Hematopoietic multipotent progenitor cell treated with erythropoietin and hydrocortisone succinate and interleukin-3 and kit ligand, for 15 days (in vitro differentiated cells): ENCODE measurements around the gene MGA.
"Not testable (repeated sequence)": the region's sequence is repeated elsewhere in the genome, so short reads cannot be mapped to it uniquely, and the experiment has no call there.

Experiments
- DNase-seq: peaks from one replicate; pipeline ENCODE4 v3.0.0-alpha.2; 2015; ENCODE audit warnings: low spot score

Gene MGA

DNA sequence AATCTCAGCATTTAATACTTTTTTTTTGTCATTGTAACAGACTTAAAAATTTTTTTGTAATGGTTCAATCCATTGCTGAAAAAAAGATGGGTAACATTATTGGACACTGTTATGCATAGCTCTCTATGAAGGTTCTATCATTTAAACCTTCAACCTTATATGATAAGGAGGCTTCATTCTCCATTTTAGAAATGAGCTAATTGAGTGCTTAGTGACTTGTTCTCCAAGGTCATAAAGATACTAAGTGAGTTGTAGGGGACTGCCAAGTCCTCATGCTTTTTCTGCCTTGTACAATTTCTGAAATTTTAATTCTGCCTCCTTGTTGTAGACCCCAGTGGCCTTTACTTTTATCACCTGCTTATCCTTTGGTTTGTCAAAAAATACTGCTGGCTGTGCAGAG is 56.7 kb downstream of the MGA start:
- DNase-seq: no peak

DNA sequence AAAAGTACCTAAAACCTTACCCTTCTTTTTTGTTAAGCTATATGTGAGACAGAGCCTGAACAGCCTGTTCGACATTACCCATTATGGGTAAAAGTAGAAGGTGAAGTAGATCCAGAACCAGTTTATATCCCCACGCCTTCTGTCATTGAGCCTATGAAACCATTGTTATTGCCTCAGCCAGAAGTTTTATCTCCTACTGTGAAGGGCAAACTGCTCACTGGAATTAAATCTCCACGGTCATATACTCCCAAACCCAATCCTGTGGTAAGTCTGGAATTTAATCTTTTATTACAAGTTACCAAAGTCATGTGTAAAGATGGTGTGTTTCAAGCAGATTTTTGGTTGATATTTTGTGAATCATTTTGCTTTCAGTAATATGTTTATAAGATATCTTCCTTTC is 66.9 kb downstream of the MGA start:
- no peak for DNase-seq

DNA sequence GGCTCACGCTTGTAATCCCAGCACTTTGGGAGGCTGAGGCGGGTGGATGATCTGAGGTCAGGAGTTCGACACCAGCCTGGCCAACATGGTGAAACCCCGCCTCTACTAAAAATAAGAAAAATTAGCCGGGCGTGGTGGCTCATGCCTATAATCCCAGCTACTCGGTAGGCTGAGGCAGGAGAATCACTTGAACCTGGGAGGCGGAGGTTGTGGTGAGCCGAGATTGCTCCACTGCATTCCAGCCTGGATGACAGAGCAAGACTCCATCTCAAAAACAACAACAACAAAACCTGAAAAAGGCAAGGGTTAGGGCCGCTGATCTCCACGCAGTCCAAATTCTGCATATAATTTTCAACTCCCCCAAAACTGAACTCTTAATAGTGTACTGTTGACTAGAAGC is 67.9 kb downstream of the MGA start:
- not testable (repeated sequence) for DNase-seq

DNA sequence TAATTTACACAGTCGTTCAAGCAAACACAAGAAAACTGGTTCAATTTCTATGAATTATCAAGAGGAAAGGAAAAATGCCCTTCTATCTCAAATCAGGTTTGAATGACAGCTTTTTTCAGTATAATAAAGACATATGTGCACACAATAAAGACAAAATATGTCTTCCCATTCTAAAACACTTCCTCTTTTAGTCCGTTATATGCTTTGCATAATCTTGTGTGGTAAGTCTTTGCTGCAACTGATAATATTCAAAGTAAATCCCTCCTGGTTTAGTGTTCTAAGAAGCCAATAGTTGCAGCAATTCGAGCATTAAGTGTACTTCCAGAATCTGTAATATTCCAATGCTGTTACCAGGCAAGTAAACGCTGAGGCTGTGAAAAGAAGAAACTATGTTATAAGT is 70.3 kb downstream of the MGA start:
- DNase-seq: no peak

DNA sequence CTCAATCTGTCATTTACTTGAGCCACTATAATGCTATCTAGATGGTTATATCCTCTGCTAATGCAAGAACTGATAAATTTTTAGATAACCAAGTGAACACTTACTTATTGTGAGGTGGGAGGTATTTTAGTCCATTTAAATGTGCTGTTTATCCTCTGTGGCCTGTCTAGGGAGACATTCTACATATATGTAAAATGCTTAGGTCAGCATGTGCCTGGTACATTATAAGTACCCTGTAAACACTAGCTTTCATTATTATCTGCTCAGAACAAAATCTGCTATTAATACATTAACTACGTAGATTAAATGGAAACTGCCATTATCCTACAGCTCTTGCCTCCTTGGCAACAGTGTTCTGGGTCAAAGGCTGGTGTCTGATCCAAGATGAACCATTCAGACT is 72.3 kb downstream of the MGA start:
- no peak for DNase-seq

DNA sequence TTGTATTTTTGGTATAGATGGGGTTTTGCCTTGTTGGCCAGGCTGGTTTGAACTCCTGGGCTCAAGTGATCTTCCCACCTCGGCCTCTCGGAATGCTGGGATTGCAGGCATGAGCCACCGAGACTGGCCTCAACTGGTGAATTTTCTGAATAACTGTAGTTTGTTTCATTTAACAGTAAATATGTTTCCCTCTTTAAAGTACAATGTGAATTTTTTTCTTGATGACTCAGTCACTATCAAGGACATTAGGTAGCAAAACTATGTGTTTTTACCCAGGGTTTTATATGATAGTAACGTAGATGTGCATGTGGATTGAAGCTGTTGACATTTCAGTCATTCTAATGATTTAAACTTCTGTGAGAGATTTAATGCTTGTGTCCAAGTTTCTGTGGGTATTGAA is 73.9 kb downstream of the MGA start:
- no peak for DNase-seq

DNA sequence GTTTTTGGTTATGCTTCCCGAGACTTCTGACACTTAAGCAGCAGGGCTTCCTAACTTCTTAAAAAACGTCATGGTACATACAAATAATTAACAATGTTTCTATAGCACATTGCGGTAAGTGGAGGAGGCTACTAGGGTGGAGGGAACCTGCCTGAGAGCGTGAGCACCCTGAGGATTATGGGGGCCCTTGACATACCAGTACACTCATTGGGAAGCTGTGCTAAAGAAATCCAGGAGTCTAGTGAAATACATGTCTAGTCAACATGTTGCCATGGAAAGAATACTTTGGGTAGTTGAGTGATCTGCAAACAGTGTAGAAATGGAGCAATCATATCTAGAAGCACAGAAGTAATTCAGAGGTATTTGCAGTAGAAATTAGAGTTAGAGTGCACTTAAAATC is 74.8 kb downstream of the MGA start:
- no peak for DNase-seq

DNA sequence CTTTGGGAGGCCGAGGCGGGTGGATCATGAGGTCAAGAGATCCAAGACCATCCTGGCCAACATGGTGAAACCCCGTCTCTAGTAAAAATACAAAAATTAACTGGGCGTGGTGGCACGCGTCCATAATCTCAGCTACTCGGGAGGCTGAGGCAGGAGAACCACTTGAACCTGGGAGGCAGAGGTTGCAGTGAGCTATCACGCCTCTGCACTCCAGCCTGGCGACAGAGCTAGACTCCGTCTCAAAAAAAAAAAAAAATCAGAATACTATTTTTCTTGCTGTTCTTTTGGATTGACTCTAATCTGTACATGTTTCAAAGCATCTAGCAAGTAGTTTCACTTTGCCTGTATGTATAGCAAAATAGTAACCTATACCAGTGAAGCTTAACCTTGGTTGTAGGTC is 75.3 kb downstream of the MGA start:
- not testable (repeated sequence) for DNase-seq

DNA sequence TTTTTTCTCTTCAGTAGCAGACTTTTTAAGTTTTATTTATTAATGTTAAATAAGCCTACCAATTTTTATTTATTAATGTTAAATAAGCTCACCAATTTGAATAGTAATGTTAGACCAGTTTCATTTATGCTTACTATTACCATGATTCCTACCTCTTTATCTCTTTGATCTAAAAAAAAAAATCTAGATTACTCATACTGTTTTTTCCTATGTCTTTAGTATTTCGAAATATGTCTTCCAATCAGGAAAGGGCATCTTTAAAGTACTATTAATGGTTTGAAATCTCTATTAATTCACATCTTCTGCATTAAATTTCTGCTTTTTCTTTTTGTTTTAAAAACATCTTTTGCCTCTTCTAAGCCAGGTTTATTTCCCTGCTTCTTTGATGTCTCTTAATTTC is 86.6 kb downstream of the MGA start:
- no peak for DNase-seq

DNA sequence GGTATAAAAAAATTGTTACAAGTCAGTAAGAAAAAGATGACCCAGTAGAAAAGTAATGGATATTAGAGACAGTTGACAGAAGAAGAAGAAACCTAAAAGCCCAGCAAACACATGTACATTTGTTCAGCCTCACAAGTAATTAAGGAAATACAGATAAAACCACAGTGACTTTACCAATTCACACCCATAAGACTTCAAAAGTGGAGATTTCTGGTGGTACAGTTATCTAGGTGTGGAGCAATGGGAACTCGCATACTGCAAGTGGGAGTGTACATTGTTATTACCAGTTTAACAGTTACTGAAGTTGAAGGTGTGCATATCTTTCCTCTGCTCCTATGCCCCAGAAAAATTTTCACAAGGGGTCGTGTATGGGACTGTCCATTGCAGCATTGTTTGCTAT is 96.0 kb downstream of the MGA start:
- DNase-seq: no peak

DNA sequence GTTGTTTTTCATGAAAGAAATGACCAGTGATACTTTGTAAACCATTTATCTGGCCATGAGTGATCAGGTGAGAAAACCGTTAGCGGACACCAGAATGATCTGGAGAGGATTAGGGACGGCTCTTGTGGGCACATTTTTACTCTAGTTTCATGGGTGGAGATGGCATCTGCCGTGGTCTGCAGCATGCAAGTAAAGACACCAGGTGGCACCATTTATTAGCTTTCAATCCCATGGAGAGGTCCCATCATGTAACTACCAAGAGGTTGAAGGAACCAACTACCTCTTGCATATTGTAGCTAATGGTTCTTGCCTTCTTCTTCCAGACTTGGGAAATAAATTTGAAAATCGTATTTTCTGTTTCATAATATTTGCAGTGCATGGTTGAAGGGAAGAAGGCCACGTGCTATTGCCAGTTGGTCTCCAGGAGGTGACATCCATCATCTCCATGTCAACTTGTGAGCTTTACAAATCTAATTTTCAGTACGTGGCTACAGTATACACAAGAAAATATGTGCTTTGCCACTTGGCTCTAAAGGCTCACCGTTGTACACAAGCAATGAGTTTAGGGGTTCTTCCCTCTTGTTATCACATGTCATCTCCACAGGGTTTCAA is 112.6 kb downstream of the MGA start:
- DNase-seq: peak; percentile 76

DNA sequence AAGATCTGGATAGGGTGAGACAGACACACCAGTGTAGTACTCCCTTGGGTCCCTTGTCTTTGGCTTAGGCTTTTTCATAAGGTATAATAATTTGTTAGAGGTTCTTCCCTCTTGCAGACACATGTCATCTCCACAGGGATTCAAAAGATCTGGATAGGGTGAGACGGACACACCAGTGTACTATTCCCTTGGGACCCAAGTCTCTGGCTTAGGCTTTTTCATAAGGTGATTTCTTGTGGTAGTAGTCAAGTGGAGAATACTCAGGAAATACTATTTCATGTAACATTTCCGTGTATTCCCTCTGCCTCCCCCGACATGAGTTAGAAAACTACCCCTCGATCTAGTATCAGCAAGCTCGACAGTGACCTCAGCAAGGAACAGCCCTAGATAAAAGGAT is 113.1 kb downstream of the MGA start:
- DNase-seq: no peak

DNA sequence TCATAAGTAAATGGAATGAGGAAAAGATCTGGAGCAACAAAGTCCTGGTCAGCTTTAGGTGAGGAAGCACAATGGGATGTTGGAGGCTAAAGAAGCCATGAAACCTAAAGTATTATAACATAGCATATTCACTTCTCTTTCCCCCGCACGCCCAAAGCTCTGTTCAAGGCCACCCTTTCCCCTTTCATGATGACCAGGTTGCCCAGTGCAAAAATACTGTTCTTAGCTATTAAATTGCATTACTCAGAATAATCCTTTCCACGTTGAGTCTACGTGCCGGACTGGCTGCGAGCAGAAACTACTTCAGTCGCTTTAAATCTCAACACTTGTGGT is 113.5 kb downstream of the MGA start:
- DNase-seq: no peak

DNA sequence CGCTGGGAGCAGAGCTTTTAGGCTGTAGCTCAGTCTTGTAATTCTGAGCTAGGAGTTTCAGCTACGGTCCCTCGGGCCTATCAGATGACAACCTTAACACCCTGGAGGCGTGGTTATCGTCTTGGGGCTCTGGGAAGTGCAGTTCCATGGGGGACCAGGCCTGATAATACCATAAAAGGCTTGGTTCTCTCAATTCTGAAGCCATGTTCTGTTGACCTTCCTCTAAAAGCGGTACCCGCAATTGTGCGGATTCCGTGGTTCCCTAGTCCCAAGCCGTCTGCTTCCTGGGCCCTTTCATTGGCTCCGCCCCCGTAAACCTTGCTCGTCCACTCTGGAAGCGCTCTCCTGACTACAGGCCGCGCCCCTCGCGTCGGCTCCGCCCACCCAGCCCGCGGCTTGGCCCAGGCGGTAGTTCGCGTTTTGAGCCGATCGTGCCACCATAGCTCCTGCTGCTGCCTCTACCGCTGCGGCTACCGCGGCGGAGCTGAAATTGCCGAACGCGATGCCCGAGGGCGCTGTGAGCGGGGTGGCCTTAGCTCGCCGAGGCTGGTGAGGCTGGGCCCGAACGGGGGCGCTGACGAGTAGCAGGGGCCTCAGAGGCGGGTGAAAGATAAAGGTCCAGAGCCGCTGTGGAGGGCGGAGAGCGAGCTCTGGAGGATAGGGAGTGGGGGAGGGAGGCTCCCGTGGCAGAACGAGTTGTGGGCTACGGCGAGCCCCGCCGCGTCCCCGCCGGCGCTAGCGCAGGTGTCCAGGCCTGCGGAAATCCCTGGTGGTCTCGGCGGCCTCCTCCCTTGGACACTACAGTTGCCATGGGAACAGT is 114.1 kb downstream of the MGA start, which contains the start of gene MAPKBP1:
MAPKBP1 (plus strand) TSS at position 423 of the 820 bp plus-strand sequence. CDS start 792 bp downstream, outside the sequence.
- peak; percentile 97 for DNase-seq

DNA sequence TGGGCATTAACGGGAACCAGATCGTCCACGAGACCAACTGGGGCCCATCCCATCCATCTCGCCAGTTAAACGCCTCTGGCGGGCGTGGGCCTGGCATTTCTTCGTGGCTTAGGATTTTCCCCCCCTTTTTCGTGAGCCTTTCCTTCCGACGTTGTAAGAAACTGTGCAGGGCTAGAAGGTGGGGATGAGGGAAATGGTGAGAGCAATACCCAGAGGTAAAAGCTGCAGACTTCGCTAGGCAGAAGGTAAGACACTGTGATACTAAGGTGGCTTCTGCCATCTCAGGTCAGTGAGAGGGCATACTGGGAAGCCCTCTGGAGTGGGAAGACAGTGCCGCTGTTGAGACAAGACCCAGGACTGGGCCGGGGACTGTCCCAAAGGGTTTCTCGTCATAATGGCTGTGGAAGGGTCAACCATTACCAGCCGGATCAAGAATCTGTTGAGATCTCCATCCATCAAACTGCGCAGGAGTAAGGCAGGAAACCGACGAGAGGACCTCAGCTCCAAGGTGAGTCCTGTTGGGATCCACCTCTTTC is 114.7 kb downstream of the MGA start:
- no peak for DNase-seq

DNA sequence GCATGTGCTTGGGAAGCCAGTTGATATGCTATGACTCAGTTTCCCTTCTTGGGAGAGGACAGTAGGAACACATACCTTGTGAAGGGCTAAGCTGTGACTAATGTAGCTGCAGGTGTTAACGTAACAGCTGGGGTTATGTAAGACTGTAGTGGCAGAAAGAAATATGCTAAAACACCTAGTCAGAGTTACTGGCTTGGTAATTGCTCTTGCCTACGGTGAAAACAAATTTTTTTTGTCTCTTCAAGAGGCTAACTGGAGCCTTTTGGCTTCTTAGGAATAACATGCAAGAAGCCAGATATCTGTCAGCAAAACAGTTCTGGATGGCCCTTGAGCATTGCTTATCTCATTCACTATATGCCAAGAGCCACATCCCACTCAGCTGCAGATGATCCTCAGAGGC is 115.4 kb downstream of the MGA start:
- DNase-seq: no peak

DNA sequence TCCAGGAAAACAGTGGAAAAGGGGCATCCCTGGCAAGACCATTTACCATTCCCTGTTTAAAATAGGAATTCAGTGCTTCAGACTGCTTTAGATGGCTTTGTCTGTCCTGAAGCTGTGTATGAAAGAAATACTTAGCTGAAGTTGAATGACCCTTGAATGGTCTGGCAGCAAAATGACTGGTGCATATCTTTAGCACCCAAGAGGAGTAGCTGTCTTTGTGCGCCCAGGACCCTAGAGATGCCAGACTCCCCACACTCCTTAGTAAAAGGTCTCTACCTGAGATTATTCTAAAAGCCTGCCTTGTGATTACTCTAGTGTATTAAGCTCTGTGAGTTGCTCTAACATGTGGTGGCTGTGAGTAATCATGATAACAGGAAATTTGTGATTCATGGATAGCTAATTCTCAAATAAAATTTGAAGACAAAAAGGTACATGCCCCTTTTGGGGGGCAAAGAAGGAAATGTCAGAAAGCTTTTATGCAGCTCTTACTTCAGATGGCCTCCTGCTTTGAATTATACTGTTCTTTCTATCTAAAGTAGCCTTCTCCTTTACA is 117.3 kb downstream of the MGA start:
- DNase-seq: no peak

DNA sequence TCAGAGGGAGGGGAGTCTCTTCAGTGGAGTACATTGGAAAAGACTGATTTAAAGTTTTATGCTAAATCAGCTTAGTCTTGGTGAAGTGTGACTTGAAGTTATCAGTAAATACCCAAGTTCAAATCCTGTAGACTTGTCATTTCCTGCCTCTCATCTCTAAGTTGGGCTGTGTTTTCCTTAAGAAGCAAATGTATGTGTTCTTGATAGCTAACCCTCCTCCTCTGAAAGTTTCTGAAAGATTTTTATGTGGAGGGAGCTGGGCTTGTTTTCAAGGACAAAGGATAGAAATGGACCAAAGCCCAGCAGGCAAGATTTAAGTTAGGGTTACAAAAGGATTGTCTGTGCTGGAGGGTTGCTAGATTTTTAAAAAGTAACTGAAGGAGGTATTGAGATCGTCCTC is 118.3 kb downstream of the MGA start:
- no peak for DNase-seq

DNA sequence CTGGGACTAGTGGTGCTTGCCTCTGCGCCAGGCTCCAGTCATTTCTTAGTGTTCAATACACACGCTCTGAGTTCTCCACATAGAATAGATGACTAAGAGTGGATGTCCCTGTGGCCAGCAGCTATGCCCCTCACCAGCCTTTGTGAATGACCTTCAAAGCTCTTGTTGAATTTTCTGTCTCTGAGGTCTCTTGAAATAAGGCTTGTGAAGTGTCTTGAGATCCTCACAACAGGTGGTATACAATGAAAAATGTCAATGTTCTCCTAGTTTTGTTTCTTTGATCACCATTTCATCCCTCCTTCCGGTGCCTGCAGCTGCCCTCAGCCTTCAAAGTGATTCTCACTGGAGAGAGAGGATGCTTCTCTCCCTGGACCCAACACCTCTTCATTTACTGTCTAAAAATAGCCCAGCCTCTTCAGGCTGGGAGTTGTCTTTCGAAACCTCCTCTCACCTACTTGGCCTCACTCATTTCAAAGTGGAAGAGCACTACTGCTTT is 119.5 kb downstream of the MGA start:
- no peak for DNase-seq

DNA sequence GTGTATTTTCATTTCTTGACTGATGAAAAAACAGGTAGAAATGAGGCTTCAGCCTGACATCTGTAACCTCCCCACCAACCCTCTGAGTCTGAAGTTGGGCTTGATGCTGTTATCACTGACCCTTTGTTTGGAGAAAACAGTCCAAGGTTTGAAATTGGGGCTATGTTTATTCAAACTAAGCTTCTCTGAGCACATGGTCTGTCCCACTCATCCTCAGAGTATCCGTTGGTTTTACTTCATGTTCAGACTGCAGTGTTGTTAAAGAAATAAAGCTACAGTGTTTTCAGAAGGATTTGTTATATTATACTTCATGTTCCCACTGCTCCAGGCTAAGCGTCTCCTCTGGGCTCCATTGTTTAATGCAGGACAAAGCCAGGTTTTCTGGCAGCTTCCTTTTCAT is 120.1 kb downstream of the MGA start:
- no peak for DNase-seq

DNA sequence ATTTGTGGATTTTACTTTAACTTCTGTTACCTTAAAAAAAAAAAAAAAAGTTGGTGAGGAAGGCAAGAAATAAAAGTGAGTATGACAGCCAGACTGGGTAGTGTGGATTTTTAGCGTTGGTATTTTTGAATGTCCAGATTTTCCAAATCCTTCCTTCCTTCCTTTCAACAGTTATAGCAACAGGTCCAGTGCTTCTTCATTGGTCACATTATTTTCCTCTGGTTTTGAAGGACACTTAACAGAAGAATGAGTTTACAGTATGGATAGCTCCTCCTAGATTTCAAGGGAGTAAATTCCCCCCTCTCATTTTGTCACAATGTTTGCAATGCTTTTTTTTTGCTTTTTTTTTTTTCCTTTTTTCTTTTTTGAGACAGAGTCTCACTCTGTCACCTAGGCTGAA is 120.5 kb downstream of the MGA start:
- DNase-seq: no peak

DNA sequence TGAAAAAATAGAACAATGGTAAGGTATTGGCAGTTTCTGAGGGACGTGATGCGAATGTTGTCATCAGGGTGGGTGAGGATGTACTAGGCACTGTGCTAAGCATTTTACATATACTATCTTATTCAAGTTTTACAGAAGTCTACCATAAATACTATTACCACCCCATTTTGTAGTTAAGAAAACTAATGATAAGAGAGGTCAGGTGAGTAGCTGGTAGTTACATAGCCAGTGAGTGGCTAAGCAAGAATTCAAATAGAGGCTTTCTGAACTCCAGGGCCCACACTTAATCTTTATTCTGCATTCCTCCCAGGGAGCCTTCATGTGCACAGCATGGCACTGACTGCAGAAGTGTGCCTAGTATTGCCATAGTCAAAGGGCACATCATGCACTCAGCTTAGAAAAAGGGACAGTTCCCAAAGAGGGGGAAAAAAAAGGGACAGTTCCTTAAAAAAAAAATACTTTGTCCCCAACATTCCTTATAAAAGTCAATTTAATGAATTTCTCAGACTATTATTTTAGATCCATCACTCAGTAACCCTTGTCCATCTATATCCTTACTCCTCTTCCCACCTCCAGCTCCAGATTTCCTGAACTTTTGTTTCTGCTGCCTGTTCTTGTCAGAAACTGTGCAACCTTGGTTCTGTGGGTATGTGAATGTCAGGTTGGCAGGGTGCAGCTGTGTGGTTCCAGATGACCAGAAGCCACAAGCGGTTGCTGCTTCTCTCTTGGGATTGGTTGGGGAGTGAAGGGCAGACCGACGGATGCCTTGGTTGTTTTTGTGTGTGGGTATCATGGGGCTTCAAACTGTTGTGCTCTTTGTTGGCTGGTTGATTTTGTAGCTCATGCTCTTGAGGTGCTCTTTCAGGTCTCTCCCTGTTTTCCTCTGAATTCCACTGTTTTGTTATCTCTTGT is 122.4 kb downstream of the MGA start:
- no peak for DNase-seq
